OCI-LY7 (cell line): ENCODE measurements around the gene EVX2. TPM values are rescaled to one million over a fixed set of nuclear protein-coding genes. Genes with fewer than 3 reads are reported as not detected.

ENCODE experiments used
- BruUV-seq: library from RNA; stranded (reverse); fragments of 400-500 nt; replicated peaks from 2 replicates; lab custom pipeline; 2021; lab: Mats Ljungman, UMichigan
- CTCF ChIA-PET: fragments of 300-600 bp; sonication (Branson Sonifier 250); formaldehyde crosslinking; loops from one replicate; lab custom pipeline; 2022; ENCODE audit warnings: antibody characterized with exemption; ENCODE audit not compliant: unreplicated experiment; lab: Charles Lee
- POLR2A ChIA-PET: fragments of 300-600 bp; sonication (Branson Sonifier 250); formaldehyde crosslinking; loops from one replicate; lab custom pipeline; 2022; ENCODE audit warnings: antibody characterized with exemption; lab: Charles Lee
- DNase-seq: peaks from one replicate; pipeline ENCODE4 v3.0.0-alpha.2; 2015; ENCODE audit warnings: low spot score
- H2AFZ ChIP-seq: fragments of 200-600 bp; sonication (generic), shearing (Covaris generic); 2 replicates; pipeline ENCODE4 v1.6.1; 2014; ENCODE audit warnings: mild to moderate bottlenecking, antibody characterized with exemption, low read length, moderate library complexity
- H3K27ac ChIP-seq: fragments of 200-600 bp; sonication (generic); 2 replicates; pipeline ENCODE4 v1.5.1; 2014; ENCODE audit warnings: mixed run types, low read depth, mild to moderate bottlenecking, moderate library complexity, low read length, inconsistent platforms; ENCODE audit not compliant: poor library complexity, severe bottlenecking
- H3K36me3 ChIP-seq: fragments of 200-600 bp; sonication (generic); 2 replicates; pipeline ENCODE4 v1.6.1; 2014; ENCODE audit warnings: mild to moderate bottlenecking, antibody characterized with exemption, low read length, moderate library complexity, mixed read lengths; ENCODE audit not compliant: insufficient read depth
- H3K4me1 ChIP-seq: fragments of 200-600 bp; sonication (generic); 2 replicates; pipeline ENCODE4 v1.5.1; 2014; ENCODE audit warnings: mild to moderate bottlenecking, low read length; ENCODE audit not compliant: insufficient read depth, poor library complexity, severe bottlenecking
- H3K4me2 ChIP-seq: fragments of 200-600 bp; sonication (generic); 2 replicates; pipeline ENCODE4 v1.6.1; 2014; ENCODE audit warnings: mild to moderate bottlenecking, low read length
- H3K4me3 ChIP-seq: fragments of 200-600 bp; sonication (generic); 2 replicates; pipeline ENCODE4 v1.5.1; 2014; ENCODE audit warnings: mild to moderate bottlenecking, low read depth, low read length; ENCODE audit not compliant: poor library complexity, severe bottlenecking
- H3K79me2 ChIP-seq: fragments of 200-600 bp; sonication (generic); 2 replicates; pipeline ENCODE4 v1.6.1; 2016; ENCODE audit warnings: low read depth, mild to moderate bottlenecking, low read length, moderate library complexity, mixed read lengths; ENCODE audit not compliant: insufficient read depth
- H3K9me2 ChIP-seq: fragments of 200-600 bp; sonication (generic); 2 replicates; pipeline ENCODE4 v1.6.1; 2016; ENCODE audit warnings: mild to moderate bottlenecking, low read length, mixed read lengths; ENCODE audit not compliant: insufficient read depth
- H3K9me3 ChIP-seq: fragments of 200-600 bp; sonication (generic); 2 replicates; pipeline ENCODE4 v1.6.1; 2014; ENCODE audit warnings: mild to moderate bottlenecking, mixed run types, low read length, mixed read lengths
- H4K20me1 ChIP-seq: fragments of 200-600 bp; sonication (generic); 2 replicates; pipeline ENCODE4 v1.6.1; 2014; ENCODE audit warnings: mild to moderate bottlenecking, antibody characterized with exemption, low read length, moderate library complexity, mixed read lengths; ENCODE audit not compliant: insufficient read depth
- EZH2phosphoT487 ChIP-seq: fragments of 200-600 bp; sonication (generic); IDR thresholded peaks from 2 replicates; pipeline ENCODE4 v1.6.1; 2018; ENCODE audit warnings: low read depth, borderline replicate concordance, mild to moderate bottlenecking, mixed run types, antibody characterized with exemption, low read length, moderate library complexity, mixed read lengths
- intact Hi-C: fragments of 100-400 bp; cut with micrococcal nuclease; formaldehyde crosslinking; loops from one replicate; pipeline ENCODE4 v1.10.0; 2022; ENCODE audit not compliant: unreplicated experiment
- total RNA-seq, 2 experiments: library from RNA; depleted of rRNA in 1 of 2; stranded (reverse); fragments of >200 nt in 1 of 2; shearing (Covaris generic) in 1 of 2; gene quantifications; 2 replicates each; pipeline ENCODE4 v1.2.3, GENCODE V29; 2014 to 2022
- TF ChIP-seq, protein P1 (sequence below): fragments of 200-600 bp; sonication (generic); conservative IDR thresholded peaks from 2 replicates; pipeline ENCODE4 v1.5.1; 2014; ENCODE audit warnings: mild to moderate bottlenecking, antibody characterized with exemption, low read length, moderate library complexity, mixed read lengths

The EVX2 gene
- total RNA-seq, 2 experiments from 2014 or later, result not detected

DNA sequence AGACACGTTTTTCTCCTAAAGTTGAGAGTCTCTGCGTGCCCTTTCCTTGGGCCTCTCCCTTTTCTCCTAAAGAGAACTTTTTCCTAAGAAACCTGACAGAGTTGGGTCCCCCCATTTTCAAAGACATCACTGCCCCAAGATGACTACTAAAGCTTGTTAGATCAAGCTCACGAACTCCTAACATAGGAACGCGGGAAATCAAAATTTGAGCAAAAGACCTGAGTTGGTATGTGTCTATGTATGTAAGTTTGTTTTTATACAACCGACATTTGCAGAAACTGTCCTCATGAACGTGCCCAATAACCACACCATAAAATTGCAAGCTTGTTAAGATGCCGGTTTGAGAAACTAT lies 10.1 kb upstream of the EVX2 start:
- BruUV-seq, result no TSS peak
- Histone ChIP-seq H3K4me1 (peaks cover 14% of the 10 kb centered on the region), H2AFZ (no peak overlapping the region), H3K9me2 (no peaks in the 10 kb centered on the region), H3K4me2 (no peak overlapping the region), H3K27ac (no peak overlapping the region), H3K36me3 (no peaks in the 10 kb centered on the region), H3K4me3 (no peak overlapping the region), H4K20me1 (no peaks in the 10 kb centered on the region), H3K9me3 (no peaks in the 10 kb centered on the region), H3K79me2 (no peaks in the 10 kb centered on the region)
- ChIA-PET CTCF (interaction anchor here (0.9 kb wide), 1 partner anchor 34 kb away, joined by 6 read pairs; no protein-coding TSS in a partner anchor), POLR2A (interaction anchor here (0.6 kb wide), 1 partner anchor 31 kb away, joined by 4 read pairs; no protein-coding TSS in a partner anchor)
- intact Hi-C loops, result no loop called here
- TF ChIP-seq, protein P1, sequence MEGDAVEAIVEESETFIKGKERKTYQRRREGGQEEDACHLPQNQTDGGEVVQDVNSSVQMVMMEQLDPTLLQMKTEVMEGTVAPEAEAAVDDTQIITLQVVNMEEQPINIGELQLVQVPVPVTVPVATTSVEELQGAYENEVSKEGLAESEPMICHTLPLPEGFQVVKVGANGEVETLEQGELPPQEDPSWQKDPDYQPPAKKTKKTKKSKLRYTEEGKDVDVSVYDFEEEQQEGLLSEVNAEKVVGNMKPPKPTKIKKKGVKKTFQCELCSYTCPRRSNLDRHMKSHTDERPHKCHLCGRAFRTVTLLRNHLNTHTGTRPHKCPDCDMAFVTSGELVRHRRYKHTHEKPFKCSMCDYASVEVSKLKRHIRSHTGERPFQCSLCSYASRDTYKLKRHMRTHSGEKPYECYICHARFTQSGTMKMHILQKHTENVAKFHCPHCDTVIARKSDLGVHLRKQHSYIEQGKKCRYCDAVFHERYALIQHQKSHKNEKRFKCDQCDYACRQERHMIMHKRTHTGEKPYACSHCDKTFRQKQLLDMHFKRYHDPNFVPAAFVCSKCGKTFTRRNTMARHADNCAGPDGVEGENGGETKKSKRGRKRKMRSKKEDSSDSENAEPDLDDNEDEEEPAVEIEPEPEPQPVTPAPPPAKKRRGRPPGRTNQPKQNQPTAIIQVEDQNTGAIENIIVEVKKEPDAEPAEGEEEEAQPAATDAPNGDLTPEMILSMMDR, result no peak
- no peak for TF ChIP-seq EZH2phosphoT487
- no peak for DNase-seq

DNA sequence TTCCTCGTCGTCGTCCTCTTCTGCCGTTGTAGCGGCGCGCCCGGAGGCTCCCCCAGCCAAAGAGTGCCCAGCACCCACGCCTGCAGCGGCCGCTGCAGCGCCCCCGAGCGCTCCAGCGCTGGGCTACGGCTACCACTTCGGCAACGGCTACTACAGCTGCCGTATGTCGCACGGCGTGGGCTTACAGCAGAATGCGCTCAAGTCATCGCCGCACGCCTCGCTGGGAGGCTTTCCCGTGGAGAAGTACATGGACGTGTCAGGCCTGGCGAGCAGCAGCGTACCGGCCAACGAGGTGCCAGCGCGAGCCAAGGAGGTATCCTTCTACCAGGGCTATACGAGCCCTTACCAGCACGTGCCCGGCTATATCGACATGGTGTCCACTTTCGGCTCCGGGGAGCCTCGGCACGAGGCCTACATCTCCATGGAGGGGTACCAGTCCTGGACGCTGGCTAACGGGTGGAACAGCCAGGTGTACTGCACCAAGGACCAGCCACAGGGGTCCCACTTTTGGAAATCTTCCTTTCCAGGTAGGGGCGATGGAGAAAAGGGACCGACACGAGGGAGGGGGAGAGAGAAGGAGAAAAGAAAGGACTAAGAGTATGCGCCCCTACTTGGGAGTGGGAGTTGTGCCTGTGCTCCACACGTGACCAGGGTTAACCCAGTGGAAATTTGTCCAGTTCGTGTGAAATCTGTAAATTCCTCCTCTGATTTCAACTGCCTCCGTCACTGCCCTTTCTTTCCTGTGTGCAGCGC lies 9.6 kb upstream of the EVX2 start:
- intact Hi-C loops, result no loop called here
- no peak overlapping the region for H3K27ac ChIP-seq
- ChIA-PET CTCF (no interaction called here), POLR2A (interaction anchor here (0.6 kb wide), 1 partner anchor 32 kb away, joined by 4 read pairs; no protein-coding TSS in a partner anchor)
- H3K4me2 ChIP-seq, result no peak overlapping the region
- H3K9me3 ChIP-seq, result no peaks in the 10 kb centered on the region
- no peaks in the 10 kb centered on the region for H3K9me2 ChIP-seq
- no peak for TF ChIP-seq EZH2phosphoT487
- TF ChIP-seq, protein P1, result no peak
- no peak overlapping the region for H3K4me3 ChIP-seq
- no peak for DNase-seq
- no TSS peak for BruUV-seq
- H3K79me2 ChIP-seq, result no peaks in the 10 kb centered on the region
- no peak overlapping the region for H2AFZ ChIP-seq
- peaks cover 14% of the 10 kb centered on the region for H3K4me1 ChIP-seq
- H4K20me1 ChIP-seq, result no peaks in the 10 kb centered on the region
- no peaks in the 10 kb centered on the region for H3K36me3 ChIP-seq
